SK-N-MC (cell line): Measurements from ENCODE around the gene MED31.

ENCODE experiments used
- DNase-seq: peaks from one replicate; pipeline ENCODE4 v3.0.0-alpha.2; 2011; ENCODE audit warnings: low read depth, low spot score
- H3K27ac ChIP-seq: fragments of 200-600 bp; sonication (generic); 2 replicates; pipeline ENCODE4 v1.5.1; 2016; ENCODE audit warnings: mixed run types
- H3K36me3 ChIP-seq: fragments of 200-600 bp; sonication (generic); 2 replicates; pipeline ENCODE4 v1.6.1; 2017; ENCODE audit warnings: antibody characterized with exemption, low read length, mixed read lengths; ENCODE audit not compliant: insufficient read depth
- H3K4me3 ChIP-seq: fragments of 200-600 bp; sonication (generic); 2 replicates; pipeline ENCODE4 v1.5.1; 2016
- H3K9ac ChIP-seq: fragments of 200-600 bp; sonication (generic); 2 replicates; pipeline ENCODE4 v1.8.0; 2017; ENCODE audit warnings: mixed run types, mixed read lengths; ENCODE audit not compliant: insufficient read length
- H3K9me3 ChIP-seq: fragments of 200-600 bp; sonication (generic); 2 replicates; pipeline ENCODE4 v1.6.1; 2017; ENCODE audit warnings: low read depth, mild to moderate bottlenecking, antibody characterized with exemption, low read length, moderate library complexity, mixed read lengths
- EZH2 ChIP-seq: fragments of 200-600 bp; sonication (generic); IDR thresholded peaks from one replicate; pipeline ENCODE4 v1.6.1; 2017; ENCODE audit warnings: antibody characterized with exemption
- FOXP2 ChIP-seq: optimal IDR thresholded peaks from 2 replicates; pipeline ENCODE3; 2011; ENCODE audit warnings: mild to moderate bottlenecking, moderate library complexity; ENCODE audit not compliant: insufficient read depth; ENCODE audit errors: extremely low read length, control extremely low read depth
- POLR2AphosphoS5 ChIP-seq: IDR thresholded peaks from 2 replicates; pipeline ENCODE4 v1.6.1; 2012; ENCODE audit warnings: mild to moderate bottlenecking, low read depth, low read length, borderline replicate concordance

Gene MED31

GRCh38 chr17:6691546-6691945 is 40.1 kb upstream of the MED31 start:
- no peak for DNase-seq
- TF ChIP-seq EZH2 (no peak), POLR2AphosphoS5 (no peak), FOXP2 (no peak)
- H3K9me3 ChIP-seq, result no peaks in the 10 kb centered on the region

GRCh38 chr17:6690641-6691040 is 39.2 kb upstream of the MED31 start:
- DNase-seq, result no peak
- TF ChIP-seq FOXP2, result no peak
- TF ChIP-seq EZH2, result no peak
- TF ChIP-seq POLR2AphosphoS5, result no peak
- H3K27ac ChIP-seq, result no peak overlapping the region
- H3K9ac ChIP-seq, result no peak overlapping the region
- H3K4me3 ChIP-seq, result no peak overlapping the region
- no peaks in the 10 kb centered on the region for H3K9me3 ChIP-seq
- H3K36me3 ChIP-seq, result no peaks in the 10 kb centered on the region

More at GRCh38 chr17:6691546-6691945, 40.1 kb upstream of the MED31 start:
- no peaks in the 10 kb centered on the region for H3K36me3 ChIP-seq
- H3K9ac ChIP-seq, result no peak overlapping the region
- H3K27ac ChIP-seq, result no peak overlapping the region
- no peak overlapping the region for H3K4me3 ChIP-seq

GRCh38 chr17:6688944-6689343 is 37.5 kb upstream of the MED31 start:
- Histone ChIP-seq H3K9ac (no peak overlapping the region), H3K9me3 (no peaks in the 10 kb centered on the region), H3K36me3 (no peaks in the 10 kb centered on the region), H3K4me3 (no peak overlapping the region), H3K27ac (no peak overlapping the region)
- TF ChIP-seq EZH2, result no peak
- TF ChIP-seq POLR2AphosphoS5, result no peak
- no peak for TF ChIP-seq FOXP2
- no peak for DNase-seq

GRCh38 chr17:6686026-6686425 is 34.6 kb upstream of the MED31 start:
- TF ChIP-seq EZH2 (no peak), POLR2AphosphoS5 (no peak), FOXP2 (no peak)
- H3K9ac ChIP-seq, result no peak overlapping the region

GRCh38 chr17:6684881-6685767 is 33.7 kb upstream of the MED31 start:
- no peak overlapping the region for H3K4me3 ChIP-seq
- no peaks in the 10 kb centered on the region for H3K9me3 ChIP-seq
- no peaks in the 10 kb centered on the region for H3K36me3 ChIP-seq
- TF ChIP-seq POLR2AphosphoS5 (no peak), EZH2 (no peak), FOXP2 (no peak)
- H3K27ac ChIP-seq, result no peak overlapping the region
- DNase-seq, result no peak
- H3K9ac ChIP-seq, result no peak overlapping the region

More at GRCh38 chr17:6686026-6686425, 34.6 kb upstream of the MED31 start:
- H3K36me3 ChIP-seq, result no peaks in the 10 kb centered on the region
- no peaks in the 10 kb centered on the region for H3K9me3 ChIP-seq
- H3K27ac ChIP-seq, result no peak overlapping the region
- H3K4me3 ChIP-seq, result no peak overlapping the region
- no peak for DNase-seq

GRCh38 chr17:6684460-6684783 is 33.0 kb upstream of the MED31 start:
- TF ChIP-seq EZH2 (no peak), POLR2AphosphoS5 (no peak), FOXP2 (no peak)
- DNase-seq, result no peak
- Histone ChIP-seq H3K27ac (no peak overlapping the region), H3K9ac (no peak overlapping the region), H3K9me3 (no peaks in the 10 kb centered on the region), H3K4me3 (no peak overlapping the region), H3K36me3 (no peaks in the 10 kb centered on the region)

- TF ChIP-seq POLR2AphosphoS5 (no peak), EZH2 (no peak), FOXP2 (no peak)
- H3K27ac ChIP-seq, result no peak overlapping the region
- no peak overlapping the region for H3K4me3 ChIP-seq
- DNase-seq, result no peak
- H3K36me3 ChIP-seq, result no peaks in the 10 kb centered on the region
- no peak overlapping the region for H3K9ac ChIP-seq
- no peaks in the 10 kb centered on the region for H3K9me3 ChIP-seq
Measured at GRCh38 chr17:6683730-6684459, 32.5 kb upstream of the MED31 start.

- H3K9me3 ChIP-seq, result no peaks in the 10 kb centered on the region
- no peaks in the 10 kb centered on the region for H3K36me3 ChIP-seq
- no peak for DNase-seq
- H3K4me3 ChIP-seq, result no peak overlapping the region
- H3K27ac ChIP-seq, result no peak overlapping the region
- no peak overlapping the region for H3K9ac ChIP-seq
- TF ChIP-seq EZH2, result no peak
- TF ChIP-seq POLR2AphosphoS5, result no peak
- TF ChIP-seq FOXP2, result no peak
Measured at GRCh38 chr17:6683081-6683684, 31.8 kb upstream of the MED31 start.
